HG02678 (cell line): ENCODE measurements around the gene ATG4A.

ENCODE experiments used
- ATAC-seq: cut with Tn5 transposase; IDR thresholded peaks from one replicate; pipeline ENCODE4 v1.9.1; 2021; ENCODE audit warnings: mild to moderate bottlenecking, moderate library complexity; ENCODE audit not compliant: unreplicated experiment

Gene ATG4A

DNA sequence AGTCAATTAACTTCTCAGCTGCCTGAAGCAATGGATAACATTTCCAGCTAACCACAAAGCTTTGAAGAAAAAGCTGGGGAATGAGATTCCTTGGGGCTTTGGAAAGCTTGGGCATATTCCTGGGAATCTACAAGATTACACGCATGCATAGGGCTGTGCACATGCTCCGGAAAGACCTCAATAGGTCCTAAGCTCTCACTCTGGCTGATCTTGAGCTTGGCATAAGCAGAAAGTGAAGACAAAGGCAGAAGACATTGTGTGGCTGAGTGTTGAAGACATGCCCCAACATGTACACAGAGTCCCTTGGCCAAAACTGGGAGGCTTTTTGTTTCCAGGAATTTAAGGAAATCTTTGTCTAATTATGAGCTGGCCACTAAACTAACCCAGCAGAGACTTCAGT, 31.2 kb downstream of the ATG4A start:
- no peak for ATAC-seq

DNA sequence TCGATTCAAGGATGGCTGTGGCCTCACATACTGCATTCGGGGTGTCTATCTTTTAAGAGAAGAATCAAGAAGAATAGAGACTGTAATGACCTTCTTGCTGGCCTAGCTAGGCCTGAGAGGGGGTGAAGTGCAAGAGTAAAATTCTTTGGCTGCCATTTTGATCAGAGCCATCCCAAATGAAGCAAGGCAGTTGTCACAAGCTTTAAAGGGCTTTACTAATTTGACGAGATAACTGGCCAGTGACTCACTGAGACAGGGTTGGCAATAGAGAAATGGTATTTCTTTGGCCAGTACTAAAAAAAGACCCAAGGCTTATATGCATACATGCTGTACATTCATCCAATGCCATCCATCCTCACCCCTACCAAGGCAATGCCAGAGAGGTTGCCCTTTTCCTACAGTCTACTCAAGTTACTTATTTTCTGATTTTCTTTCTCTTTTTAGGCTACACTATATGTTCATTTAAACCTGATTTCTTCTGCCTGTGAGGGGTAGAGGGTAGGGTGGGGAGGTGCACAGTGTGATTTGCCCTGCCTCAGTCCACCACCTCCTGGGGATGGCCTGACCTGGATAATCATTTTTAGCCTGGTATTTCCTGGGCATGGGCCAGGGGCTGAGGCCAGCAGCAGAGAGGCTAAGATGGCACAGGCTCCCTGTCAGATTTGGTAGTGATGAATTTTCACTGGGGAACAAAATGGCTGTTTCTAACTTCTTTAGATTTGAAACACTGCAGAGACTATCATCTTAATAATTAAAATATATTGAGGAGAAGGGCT, 32.2 kb downstream of the ATG4A start:
- ATAC-seq = no peak

DNA sequence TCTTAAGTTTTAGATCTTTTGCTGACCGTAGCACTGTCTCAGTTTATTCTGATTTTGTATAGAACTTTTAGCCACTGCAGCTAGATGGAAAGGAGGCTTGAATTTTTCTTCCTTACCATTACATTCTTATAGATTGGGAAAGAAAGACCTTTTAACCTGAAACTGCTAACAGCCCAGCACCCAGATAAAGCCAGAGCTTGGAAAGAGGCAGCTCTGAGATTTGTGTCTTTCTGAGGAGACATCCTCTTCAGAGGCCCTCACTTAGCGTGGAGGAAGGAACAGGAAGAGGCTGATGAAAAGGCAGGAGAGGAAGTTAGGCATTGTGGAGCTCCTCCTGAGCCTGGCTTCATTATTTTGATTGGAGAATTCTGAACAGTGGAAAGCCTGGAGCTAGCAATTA, 35.1 kb downstream of the ATG4A start:
- no peak for ATAC-seq

DNA sequence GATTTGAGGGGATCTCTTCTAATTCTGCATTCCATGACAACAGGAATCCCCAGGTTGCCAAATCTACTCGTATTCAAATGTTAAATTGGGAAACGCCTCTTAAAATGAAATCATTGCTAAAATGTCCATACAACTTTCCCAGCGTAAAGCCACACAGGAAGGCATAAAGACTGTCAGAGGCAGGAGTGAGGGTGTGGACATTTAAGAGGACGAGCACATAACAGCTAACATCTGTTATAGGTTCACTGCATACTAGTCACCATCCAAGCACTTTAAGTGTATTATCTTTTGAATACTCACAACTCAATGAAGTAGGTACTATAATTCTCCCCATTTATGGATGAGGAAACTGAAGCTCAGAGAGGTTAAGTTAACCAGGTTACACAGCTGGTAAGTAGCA, 35.6 kb downstream of the ATG4A start:
- no peak for ATAC-seq

DNA sequence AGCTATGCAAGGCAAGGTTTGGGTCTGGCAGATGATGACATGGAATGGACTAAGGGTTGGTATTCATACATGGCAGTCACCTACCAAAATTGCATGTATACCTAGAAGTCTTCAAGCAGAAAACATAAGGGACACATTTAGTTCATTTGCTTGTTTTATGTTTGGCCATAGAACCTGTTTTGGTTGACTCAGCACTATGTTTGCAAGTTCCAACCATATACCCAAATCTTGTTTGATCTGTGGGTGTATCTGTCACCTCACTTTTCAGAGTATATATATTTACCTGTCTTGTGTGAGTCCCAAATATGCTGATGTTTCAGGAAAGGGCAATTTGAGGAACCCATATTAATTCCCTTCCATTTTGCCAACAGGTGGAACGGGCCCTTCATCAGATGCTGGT, 39.3 kb downstream of the ATG4A start:
- no peak for ATAC-seq

DNA sequence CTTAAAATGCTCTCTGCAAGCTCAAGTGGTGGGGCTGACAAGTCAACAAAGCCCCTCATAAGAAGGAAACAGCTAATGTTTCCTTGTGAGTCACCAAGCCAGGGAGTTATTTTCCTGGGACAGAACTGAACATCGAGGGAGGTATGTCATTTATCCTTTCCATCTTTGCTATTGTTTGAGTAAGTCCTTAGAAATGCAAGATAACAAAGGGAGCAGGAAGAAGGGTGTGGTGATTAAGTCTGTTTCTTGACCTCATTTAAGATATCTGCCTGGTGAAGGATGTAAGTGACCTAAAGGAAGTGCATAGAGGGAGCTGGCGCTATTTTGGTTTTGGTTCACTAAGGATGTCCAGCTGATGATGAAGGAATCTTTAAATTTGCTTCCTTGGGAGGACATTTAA, 39.9 kb downstream of the ATG4A start:
- ATAC-seq = no peak

DNA sequence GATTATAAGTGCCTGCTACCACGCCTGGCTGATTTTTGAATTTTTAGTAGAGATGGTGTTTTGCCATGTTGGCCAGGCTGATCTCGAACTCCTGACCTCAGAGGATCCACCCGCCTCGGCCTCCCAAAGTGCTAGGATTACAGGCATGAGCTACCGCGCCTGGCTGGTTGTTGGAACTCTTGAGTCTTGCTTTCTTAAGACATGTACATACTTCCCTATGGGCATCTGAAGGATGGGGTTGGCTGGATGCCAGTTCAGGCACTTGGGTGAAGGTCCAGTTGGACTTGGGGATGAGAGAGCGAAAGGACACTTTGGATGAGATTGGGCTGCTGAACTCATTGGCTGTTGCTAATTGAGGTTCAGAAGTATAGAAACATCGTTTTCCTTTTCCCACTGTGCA, 40.5 kb downstream of the ATG4A start:
- ATAC-seq = no peak

DNA sequence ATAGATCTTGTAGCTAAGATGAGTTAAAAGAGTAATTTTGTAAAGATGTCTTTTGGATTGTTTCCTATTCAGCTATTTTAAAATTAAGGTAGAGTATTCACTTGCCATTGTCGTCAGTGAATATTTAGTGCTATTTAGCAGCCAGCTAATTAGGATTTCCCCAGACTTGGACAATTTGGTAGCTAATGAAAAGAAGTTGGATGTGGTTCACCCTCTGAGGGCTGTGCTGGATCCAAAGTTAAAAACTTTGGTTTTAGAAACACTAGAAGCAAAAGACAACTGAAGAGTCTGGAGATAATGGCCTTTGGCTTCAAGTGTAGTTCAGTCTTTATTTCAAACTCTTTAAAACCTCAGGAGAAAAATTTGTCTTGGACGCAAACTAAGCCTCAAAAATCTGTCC, 41.3 kb downstream of the ATG4A start:
- ATAC-seq = no peak

DNA sequence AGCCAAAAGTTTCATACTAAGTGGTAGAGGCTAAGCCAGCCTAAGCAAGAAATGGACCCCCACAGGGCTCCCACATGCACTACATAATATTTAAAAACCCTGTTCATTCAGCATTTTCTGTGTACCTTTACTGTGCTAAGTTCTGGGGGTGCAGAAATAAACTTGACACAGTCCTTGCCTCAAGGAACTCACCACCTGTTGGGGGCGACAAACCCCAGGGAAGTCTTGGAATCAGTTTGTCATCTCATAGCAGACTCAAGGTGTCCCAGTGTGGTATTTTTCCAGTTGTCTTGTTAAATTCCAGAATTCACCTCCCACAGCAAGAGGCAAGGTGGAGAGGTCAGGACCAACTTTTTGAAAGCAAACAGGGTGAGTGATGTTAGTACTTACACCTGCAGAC, 43.1 kb downstream of the ATG4A start:
- no peak for ATAC-seq

DNA sequence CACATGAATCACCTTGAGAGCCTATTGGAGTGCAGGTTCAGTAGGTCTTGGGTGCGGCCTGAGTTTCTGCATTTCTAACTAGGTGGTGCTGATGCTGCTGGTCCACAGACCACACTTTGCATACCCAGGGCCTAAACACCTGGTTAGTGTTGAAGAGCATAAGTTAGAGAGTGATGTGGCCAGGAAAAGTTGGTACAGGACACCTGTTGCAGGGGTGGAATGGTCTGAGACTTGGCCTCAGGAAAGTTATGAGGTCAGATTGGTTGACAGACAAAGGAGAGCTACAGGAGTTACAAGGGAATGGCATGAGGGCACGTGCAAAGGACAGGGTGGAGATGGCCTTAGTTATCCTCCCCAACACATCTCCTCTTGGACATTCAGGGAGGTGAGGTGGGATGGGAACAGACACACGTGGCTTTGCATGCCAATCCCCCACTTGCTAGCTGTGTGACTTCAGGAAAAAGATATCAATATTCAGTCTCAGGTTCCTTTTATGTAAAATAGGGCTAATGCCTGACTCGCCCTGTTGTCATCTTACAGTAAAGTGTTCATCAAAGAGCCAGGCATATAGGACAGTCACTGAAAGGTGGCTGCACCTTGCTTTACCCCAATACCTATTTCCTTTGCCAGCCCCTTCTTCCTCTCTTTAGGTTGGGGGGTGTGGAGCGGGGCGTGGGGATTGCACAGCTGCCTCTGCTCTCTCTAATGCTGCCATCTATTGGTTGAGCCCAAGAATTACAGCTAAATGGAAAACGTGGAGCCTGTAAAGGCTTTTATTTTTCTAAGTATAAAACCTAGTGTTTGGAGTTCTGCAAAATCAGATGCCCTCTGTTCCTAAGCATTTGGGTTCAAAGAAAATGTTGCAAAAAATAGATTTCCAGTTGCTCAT, 47.5 kb downstream of the ATG4A start:
- ATAC-seq = no peak

DNA sequence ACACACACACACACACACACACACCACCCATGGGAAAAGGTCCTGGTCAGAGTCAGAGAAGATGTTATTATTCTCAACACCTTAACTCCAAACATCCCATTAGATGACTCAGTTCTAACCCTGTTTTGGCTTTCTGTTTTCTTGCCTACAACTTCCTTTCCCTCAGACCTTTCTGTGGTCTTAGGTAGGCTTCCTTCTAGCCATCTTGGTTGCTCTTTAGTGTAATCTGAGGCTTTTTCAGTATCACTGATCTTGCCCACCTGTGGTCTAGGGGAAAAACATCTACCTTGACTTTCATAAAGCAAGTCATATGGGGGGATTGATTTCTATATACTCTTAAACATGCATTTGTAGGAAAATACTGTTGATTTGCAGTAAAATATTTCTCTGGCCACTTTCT, 56.9 kb downstream of the ATG4A start:
- ATAC-seq = peak; percentile 77

DNA sequence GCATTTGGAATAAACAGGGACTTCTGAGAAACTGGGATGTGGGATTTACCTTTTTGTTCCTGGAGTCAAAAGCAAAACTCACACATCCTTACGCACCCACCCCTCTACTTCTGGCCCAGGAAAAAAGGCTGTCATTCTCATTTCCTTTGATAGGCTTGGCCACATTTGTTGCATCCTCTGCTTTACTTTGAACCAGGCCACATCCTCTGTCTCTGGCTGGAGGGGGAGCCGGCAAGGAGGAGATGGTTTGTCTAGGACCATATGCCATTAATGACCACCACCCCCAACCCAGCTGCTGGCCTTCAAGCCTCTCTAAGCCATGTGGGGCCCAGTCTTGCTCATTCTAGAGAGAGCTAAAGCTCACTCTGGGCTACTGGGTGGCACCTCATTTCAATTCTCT, 64.5 kb downstream of the ATG4A start:
- ATAC-seq = no peak

DNA sequence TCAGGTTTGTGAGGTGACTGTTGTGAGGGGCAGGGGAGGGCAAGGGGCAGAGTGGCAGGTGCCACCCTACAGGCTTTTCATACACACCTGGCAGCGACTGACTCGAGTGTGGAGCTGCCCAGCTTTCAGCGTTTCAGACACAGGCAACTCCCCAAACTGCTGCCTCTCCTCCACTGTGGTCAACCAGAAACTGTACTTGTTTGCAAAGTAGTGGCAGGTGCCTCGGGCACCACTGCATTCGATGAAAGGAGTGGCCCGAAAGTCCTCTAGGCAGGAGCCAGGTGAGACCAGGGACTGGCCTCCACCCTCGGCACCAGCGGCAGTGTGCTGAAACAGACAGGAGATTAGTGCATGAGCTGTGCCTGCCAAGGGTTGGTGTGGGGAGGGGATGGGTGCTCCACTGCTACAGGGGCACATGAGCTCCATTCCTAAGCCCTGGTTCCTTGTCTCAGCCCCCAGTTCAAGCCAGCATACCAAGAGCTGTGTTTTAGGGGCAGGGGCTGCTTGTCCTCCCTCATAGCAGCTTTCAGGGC, 65.4 kb downstream of the ATG4A start:
- ATAC-seq = no peak

DNA sequence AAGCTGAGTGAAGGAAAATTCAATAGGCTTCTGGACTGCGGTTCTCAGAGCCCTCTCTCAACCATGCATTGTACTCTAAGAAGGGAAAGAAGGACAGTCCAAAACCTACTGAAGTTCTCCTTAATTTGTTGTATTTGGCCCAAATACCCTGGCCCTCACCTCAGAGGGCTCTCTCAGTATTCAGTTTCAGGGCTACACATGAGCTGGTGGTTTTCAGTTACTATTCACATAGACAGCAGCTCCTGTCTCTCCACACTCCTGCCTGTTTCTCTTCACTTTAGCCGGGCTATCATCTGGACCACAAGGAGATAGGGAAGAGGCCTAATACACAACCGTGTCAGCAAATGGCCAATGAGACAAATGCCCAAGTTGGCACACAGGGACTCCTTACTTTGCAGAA, 66.0 kb downstream of the ATG4A start:
- ATAC-seq = no peak

DNA sequence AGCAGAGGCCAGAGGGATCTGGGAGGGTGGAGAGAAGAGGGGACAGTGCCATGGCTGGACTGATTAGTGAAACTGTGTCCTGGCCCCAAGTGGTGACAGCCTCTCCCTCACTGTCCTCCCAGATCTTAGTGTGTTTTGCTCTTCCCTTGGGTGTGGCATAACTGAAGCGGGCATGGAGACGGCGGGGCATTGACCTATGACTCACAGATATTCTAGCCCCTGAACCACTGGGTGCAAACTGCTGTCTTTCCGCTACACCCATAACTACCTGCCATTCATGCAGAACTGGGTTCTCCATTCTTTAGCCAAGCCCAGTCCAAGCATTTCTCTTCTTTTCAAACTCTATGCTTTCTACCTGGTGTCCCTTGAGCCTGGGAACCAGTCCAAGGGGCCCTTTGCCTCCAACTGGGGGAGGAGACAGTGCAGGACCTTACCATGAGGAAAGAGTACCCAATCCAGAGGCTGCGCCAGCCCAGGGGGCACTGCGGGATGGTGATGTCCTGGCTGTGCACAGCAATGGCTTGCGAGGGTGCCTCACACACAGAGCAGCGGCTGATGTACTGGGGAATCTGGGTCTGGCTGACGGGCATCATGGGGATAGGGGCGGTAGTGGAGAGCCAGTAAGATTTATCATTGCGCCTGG, 67.6 kb downstream of the ATG4A start:
- ATAC-seq = no peak

DNA sequence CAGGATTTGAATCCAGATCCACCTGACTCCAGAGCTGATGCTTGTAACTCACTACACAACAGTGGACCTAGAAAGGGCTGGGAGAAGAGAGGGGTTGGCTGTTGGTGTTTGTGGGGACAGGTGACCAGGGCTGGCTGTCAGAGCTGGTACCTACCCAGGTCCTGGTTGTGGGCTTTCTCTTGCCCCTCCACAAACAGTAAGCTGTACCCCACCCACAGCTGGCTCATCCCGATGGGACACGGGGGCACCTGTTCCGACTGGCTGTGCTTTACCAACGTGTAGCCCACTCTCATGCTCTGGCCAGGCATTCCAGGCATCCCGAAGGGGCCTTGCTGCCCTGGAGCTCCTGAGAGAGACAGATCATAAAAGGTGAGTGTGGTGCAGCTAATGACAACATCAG, 68.7 kb downstream of the ATG4A start:
- ATAC-seq = no peak

DNA sequence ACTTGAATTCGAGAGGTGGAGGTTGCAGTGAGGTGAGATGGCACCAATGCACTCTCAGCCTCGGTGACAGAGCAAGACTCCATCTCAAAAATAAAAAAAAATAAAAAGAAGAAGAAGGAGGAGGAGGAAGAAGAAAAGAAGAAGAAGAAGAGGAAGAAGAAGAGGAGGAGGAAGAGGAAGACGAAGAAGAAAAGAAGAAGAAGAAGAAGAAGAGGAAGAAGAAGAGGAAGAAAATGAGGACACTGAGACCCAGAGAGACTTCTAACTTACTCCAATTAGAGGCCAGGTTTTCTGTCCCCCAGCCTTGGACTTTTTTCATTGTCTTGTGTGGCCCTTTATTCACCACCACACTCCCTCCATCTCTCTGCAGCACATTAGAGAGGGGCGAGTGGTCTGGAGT, 70.7 kb downstream of the ATG4A start:
- no peak for ATAC-seq

DNA sequence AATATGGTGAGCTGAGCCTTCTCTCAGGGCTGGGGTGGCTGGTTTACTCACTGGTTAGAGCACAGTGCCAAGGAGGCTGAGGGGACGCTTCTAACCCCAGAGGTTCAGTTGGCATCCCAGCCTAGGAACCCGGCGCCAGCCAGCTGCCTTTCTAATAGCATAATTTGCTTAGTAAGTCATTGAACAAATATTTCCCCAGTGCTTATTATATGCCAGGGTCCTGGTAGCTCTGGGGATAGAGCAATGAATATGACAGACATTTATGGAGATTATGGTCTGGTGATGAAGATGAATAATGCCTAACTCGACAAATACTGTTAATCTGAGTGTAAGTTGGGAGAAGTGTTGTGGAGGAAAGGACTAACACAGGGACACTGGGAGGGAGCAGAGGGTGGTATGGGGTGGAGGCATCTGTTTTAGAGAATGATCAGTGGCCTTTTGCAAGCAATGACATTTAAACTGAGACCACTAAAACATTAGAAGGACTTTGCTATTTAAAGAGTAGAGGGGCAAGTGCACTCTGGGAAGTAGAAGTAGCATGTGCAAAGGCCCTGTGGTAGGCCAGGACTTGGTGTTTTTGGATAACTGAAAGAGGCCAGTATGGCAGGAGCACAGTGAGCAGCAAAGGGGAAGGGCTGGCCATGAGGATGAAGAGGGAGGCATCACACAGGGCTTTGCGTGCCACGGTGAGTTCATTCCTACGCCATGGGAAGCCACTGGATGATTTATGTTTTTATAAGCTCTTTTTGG, 71.9 kb downstream of the ATG4A start:
- ATAC-seq = no peak

DNA sequence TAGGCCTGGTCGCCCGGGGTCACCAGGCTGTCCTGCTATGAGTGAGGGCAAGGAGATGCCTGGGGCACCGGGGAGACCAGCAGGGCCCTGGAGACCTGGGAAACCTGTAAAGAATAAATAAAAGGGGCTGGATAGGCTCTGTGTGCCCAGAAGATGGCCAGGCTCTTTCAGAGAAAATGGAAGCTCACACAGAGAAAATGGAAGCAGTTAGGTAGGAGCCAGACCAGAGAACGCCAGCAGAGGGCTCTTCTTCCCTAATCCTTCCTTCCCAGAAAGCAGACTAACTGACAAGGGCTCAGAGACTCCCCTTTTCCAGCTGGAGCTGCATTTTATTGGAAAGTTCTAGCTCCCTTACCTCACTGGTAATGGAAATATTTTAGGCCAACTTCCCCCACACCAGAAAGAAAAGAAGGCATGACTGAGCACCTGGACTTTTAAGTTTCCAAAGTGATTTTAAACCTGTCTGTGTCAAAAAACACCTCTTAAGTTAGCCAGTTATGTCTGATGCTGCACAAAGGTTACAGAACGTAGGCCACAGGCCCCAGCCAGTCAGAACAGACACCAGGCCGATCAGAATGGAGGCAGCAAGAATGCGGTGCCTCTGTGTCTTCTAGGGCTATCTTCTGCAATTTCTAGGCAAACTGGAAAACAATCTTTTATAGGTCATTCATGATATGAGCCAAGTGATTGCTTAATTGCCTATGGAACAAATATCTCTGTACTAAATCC, 74.0 kb downstream of the ATG4A start:
- ATAC-seq = no peak

DNA sequence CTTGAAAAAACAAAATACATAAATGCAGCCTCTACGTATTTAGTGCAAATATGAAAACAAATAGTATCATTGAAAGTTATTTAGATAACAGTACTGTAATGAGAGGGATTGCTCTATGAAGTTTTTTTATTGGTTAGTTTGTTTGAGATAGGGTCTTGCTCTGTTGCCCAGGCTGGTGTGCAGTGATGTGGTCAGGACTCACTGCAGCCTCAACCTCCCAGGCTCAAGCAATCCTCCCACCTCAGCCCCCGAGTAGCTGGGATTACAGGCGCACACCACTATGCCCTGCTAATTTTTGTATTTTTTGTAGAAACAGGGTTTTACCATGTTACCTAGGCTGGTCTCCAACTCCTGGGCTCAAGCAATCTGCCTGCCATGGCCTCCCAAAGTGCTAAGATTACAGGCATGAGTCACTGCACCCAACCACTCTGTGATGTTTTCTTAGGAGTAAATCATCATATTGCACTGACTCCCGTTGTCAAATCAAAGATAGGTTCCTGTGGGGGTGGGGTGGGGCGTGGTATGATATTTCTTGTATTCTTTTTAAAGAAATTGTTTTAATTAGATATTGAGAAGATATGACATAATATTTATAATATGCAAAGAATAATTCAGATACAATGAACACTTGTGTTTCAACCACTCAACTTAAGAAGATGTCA, 75.8 kb downstream of the ATG4A start:
- ATAC-seq = no peak
